ENCODE results near the gene TMEM143.
"Not testable (repeated sequence)": the region's sequence is repeated elsewhere in the genome, so short reads cannot be mapped to it uniquely, and the experiment has no call there.

Gene TMEM143

GRCh38 chr19:48325265-48325910 is 38.4 kb downstream of the TMEM143 start, which contains the start of gene EMP3:
Gene EMP3 (plus strand): TSS chr19:48325552. CDS start chr19:48326845, 1,293 bp downstream.
- Histone ChIP-seq H3K9me3 (ENCODE audit: control insufficient read depth in 2 of 2, low read length in 2 of 2) (no peaks in the 10 kb centered on the region), H3K27ac (ENCODE audit: low read length) (peak within 1 kb of the TSS; percentile 90), H3K4me1 (ENCODE audit: control insufficient read depth, insufficient read depth, low read length) (peaks cover 56% of the 10 kb centered on the region)

GRCh38 chr19:48321622-48322591 is 41.8 kb downstream of the TMEM143 start:
- H3K27ac ChIP-seq (ENCODE audit: low read length) = peak overlapping the region; percentile 96
- H3K4me1 ChIP-seq (ENCODE audit: control insufficient read depth, insufficient read depth, low read length) = peaks cover 40% of the 10 kb centered on the region
- H3K4me3 ChIP-seq (ENCODE audit: low read length in 2 of 2) = peak overlapping the region; percentile 74 to 77
- peak overlapping the region; percentile 90 for H3K9ac ChIP-seq (ENCODE audit: low read length in 2 of 2)
- no peaks in the 10 kb centered on the region for H3K36me3 ChIP-seq (ENCODE audit: control insufficient read depth in 2 of 2, insufficient read depth in 2 of 2, low read length in 2 of 2)
- H3K27me3 ChIP-seq (ENCODE audit: control insufficient read depth in 1 of 2, insufficient read depth in 2 of 2, low read length in 2 of 2) = no peaks in the 10 kb centered on the region
- no peaks in the 10 kb centered on the region for H3K9me3 ChIP-seq (ENCODE audit: control insufficient read depth in 2 of 2, low read length in 2 of 2)

More at GRCh38 chr19:48325265-48325910, 38.4 kb downstream of the TMEM143 start, which contains the start of gene EMP3:
- H3K36me3 ChIP-seq (ENCODE audit: control insufficient read depth in 2 of 2, insufficient read depth in 2 of 2, low read length in 2 of 2) = peaks cover 6 to 10% of the 10 kb centered on the region in 2 donors
- H3K4me3 ChIP-seq (ENCODE audit: low read length in 2 of 2) = peak within 1 kb of the TSS; percentile 85
- no peaks in the 10 kb centered on the region for H3K27me3 ChIP-seq (ENCODE audit: control insufficient read depth in 1 of 2, insufficient read depth in 2 of 2, low read length in 2 of 2)
- peak within 1 kb of the TSS; percentile 92 to 93 for H3K9ac ChIP-seq (ENCODE audit: low read length in 2 of 2)

DNA sequence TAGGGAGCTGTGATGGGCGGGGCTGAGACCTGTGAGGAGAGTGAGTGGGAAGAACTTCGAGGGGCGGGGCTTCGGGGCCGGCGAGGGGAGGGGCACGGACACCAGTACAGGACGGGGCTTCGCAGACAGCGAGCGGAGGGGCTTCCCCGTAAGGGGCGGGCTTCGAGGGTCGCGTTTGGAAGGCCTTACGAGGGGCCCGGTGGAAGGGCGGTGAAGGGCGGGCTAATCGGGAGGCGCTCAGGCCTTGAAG is 42.4 kb downstream of the TMEM143 start:
- Histone ChIP-seq H3K27ac (ENCODE audit: low read length) (peak overlapping the region; percentile 95), H3K4me1 (ENCODE audit: control insufficient read depth, insufficient read depth, low read length) (peaks cover 35% of the 10 kb centered on the region), H3K9me3 (ENCODE audit: control insufficient read depth in 2 of 2, low read length in 2 of 2) (no peaks in the 10 kb centered on the region), H3K27me3 (ENCODE audit: control insufficient read depth in 1 of 2, insufficient read depth in 2 of 2, low read length in 2 of 2) (no peaks in the 10 kb centered on the region), H3K9ac (ENCODE audit: low read length in 2 of 2) (peak overlapping the region; percentile 90), H3K4me3 (ENCODE audit: low read length in 2 of 2) (peak overlapping the region; percentile 74 to 77), H3K36me3 (ENCODE audit: control insufficient read depth in 2 of 2, insufficient read depth in 2 of 2, low read length in 2 of 2) (no peaks in the 10 kb centered on the region)

DNA sequence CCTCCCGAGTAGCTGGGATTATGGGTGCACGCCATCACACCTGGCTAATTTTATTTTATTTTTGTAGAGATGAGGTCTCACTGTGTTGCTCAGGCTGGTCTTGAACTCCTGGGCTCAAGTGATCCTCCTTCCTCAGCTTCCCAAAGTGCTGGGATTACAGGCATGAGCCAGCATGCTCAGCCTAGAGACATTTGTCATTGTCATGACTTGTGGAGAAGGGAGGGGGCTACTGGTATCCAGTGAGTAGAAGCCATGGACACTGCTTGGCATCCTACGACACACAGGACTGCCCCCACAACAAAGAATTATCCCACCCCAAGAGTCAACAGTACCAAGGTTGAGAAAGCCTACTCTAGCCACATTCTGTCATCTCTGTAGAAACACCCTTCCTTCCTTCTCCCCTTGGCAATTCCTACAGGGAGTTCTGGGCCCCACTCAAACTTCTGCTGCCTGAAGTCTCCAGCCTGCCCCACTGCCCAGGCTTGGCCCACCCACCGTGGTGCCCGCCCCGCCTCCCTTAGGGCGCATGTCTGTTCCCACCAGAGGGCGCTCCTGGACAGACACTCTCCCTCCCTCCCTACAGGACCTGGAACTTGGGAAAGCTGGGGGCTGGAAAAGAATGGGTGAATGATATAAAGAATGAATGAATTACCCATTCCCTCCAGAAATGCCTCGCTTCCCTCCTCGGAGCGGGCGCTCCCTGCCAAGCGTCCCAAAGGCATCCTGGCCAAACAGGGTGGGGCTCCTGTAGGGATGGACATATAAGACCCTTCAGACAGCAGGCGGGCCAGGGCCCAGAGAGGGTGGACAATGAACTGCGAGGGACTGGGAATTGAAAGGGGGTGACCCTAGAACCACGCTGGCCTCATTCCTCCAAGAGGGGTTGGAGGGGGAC is 43.8 kb downstream of the TMEM143 start:
- H3K4me3 ChIP-seq (ENCODE audit: low read length in 2 of 2) = no peak overlapping the region
- H3K27ac ChIP-seq (ENCODE audit: low read length) = peak overlapping the region; percentile 24
- no peaks in the 10 kb centered on the region for H3K36me3 ChIP-seq (ENCODE audit: control insufficient read depth in 2 of 2, insufficient read depth in 2 of 2, low read length in 2 of 2)
- no peaks in the 10 kb centered on the region for H3K27me3 ChIP-seq (ENCODE audit: control insufficient read depth in 1 of 2, insufficient read depth in 2 of 2, low read length in 2 of 2)
- peaks cover 26% of the 10 kb centered on the region for H3K4me1 ChIP-seq (ENCODE audit: control insufficient read depth, insufficient read depth, low read length)
- no peaks in the 10 kb centered on the region for H3K9me3 ChIP-seq (ENCODE audit: control insufficient read depth in 2 of 2, low read length in 2 of 2)
- no peak overlapping the region for H3K9ac ChIP-seq (ENCODE audit: low read length in 2 of 2)

GRCh38 chr19:48318286-48318987 is 45.3 kb downstream of the TMEM143 start:
- no peak overlapping the region for H3K4me3 ChIP-seq (ENCODE audit: low read length in 2 of 2)
- H3K27me3 ChIP-seq (ENCODE audit: control insufficient read depth in 1 of 2, insufficient read depth in 2 of 2, low read length in 2 of 2) = no peaks in the 10 kb centered on the region
- H3K4me1 ChIP-seq (ENCODE audit: control insufficient read depth, insufficient read depth, low read length) = peaks cover 24% of the 10 kb centered on the region
- H3K27ac ChIP-seq (ENCODE audit: low read length) = no peak overlapping the region
- H3K9ac ChIP-seq (ENCODE audit: low read length in 2 of 2) = no peak overlapping the region
- no peaks in the 10 kb centered on the region for H3K36me3 ChIP-seq (ENCODE audit: control insufficient read depth in 2 of 2, insufficient read depth in 2 of 2, low read length in 2 of 2)
- H3K9me3 ChIP-seq (ENCODE audit: control insufficient read depth in 2 of 2, low read length in 2 of 2) = no peaks in the 10 kb centered on the region

DNA sequence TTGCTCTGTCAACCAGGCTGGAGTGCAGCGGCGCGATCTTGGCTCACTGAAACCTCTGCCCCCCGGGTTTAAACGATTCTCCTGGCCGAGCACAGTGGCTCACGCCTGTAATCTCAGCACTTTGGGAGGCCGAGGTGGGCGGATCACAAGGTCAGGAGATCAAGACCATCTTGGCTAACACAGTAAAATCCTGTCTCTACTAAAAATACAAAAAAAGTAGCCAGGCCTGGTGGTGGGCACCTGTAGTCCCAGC is 46.1 kb downstream of the TMEM143 start:
- H3K27ac ChIP-seq (ENCODE audit: low read length); H3K9me3 ChIP-seq (ENCODE audit: control insufficient read depth in 2 of 2, low read length in 2 of 2); H3K27me3 ChIP-seq (ENCODE audit: control insufficient read depth in 1 of 2, insufficient read depth in 2 of 2, low read length in 2 of 2); H3K4me3 ChIP-seq (ENCODE audit: low read length in 2 of 2); H3K36me3 ChIP-seq (ENCODE audit: control insufficient read depth in 2 of 2, insufficient read depth in 2 of 2, low read length in 2 of 2); H3K9ac ChIP-seq (ENCODE audit: low read length in 2 of 2): not testable (repeated sequence)
- H3K4me1 ChIP-seq (ENCODE audit: control insufficient read depth, insufficient read depth, low read length) = peaks cover 19% of the 10 kb centered on the region

DNA sequence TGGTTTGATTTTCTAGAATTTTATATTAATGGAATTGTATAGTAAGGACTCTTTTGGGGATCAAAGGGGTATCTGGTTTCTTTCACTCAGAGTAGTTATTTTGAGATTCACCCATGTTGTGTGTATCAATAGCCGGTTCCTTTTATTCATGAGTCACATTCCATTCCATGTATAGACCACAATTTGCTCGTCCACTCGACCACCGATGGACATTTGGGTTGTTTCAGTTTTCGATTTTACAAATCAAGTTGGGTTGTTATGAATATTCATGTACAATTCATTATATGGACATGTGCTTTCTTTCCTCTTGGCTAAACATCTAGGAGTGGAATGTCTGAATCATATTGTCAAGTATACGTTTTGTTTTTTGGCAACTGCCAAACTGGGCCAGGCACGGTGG is 48.0 kb downstream of the TMEM143 start:
- H3K27ac ChIP-seq (ENCODE audit: low read length) = no peak overlapping the region
- H3K36me3 ChIP-seq (ENCODE audit: control insufficient read depth in 2 of 2, insufficient read depth in 2 of 2, low read length in 2 of 2) = no peaks in the 10 kb centered on the region
- H3K9me3 ChIP-seq (ENCODE audit: control insufficient read depth in 2 of 2, low read length in 2 of 2) = no peaks in the 10 kb centered on the region
- peaks cover 7% of the 10 kb centered on the region for H3K4me1 ChIP-seq (ENCODE audit: control insufficient read depth, insufficient read depth, low read length)
- no peak overlapping the region for H3K9ac ChIP-seq (ENCODE audit: low read length in 2 of 2)
- no peak overlapping the region for H3K4me3 ChIP-seq (ENCODE audit: low read length in 2 of 2)
- H3K27me3 ChIP-seq (ENCODE audit: control insufficient read depth in 1 of 2, insufficient read depth in 2 of 2, low read length in 2 of 2) = no peaks in the 10 kb centered on the region

- Histone ChIP-seq H3K9me3 (ENCODE audit: control insufficient read depth in 2 of 2, low read length in 2 of 2) (no peaks in the 10 kb centered on the region), H3K36me3 (ENCODE audit: control insufficient read depth in 2 of 2, insufficient read depth in 2 of 2, low read length in 2 of 2) (no peaks in the 10 kb centered on the region), H3K27ac (ENCODE audit: low read length) (no peak overlapping the region), H3K9ac (ENCODE audit: low read length in 2 of 2) (no peak overlapping the region), H3K4me3 (ENCODE audit: low read length in 2 of 2) (no peak overlapping the region), H3K4me1 (ENCODE audit: control insufficient read depth, insufficient read depth, low read length) (no peaks in the 10 kb centered on the region), H3K27me3 (ENCODE audit: control insufficient read depth in 1 of 2, insufficient read depth in 2 of 2, low read length in 2 of 2) (no peaks in the 10 kb centered on the region)
Measured at GRCh38 chr19:48311384-48311783, 52.4 kb downstream of the TMEM143 start.

DNA sequence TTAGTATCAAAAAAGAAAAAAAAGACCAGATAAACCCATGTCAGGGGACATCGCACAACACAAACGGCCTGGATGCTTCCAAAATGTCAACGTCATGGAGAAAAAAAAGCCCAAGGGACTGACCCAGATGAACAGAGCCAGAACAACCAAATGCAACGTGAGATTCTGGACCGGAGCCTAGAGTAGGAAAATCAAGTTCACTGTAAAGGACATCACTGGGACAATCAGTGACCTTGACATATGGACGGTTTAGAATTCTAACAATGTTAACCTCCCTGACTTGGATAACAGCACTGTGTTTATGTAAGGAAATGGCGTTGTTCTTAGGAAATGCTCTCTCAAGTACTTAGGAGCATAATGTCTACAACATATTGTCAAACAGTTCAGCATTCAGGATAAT is 53.5 kb downstream of the TMEM143 start:
- Histone ChIP-seq H3K9ac (ENCODE audit: low read length in 2 of 2) (no peak overlapping the region), H3K27ac (ENCODE audit: low read length) (no peak overlapping the region), H3K4me3 (ENCODE audit: low read length in 2 of 2) (no peak overlapping the region), H3K4me1 (ENCODE audit: control insufficient read depth, insufficient read depth, low read length) (no peaks in the 10 kb centered on the region), H3K27me3 (ENCODE audit: control insufficient read depth in 1 of 2, insufficient read depth in 2 of 2, low read length in 2 of 2) (no peaks in the 10 kb centered on the region), H3K9me3 (ENCODE audit: control insufficient read depth in 2 of 2, low read length in 2 of 2) (no peaks in the 10 kb centered on the region), H3K36me3 (ENCODE audit: control insufficient read depth in 2 of 2, insufficient read depth in 2 of 2, low read length in 2 of 2) (no peaks in the 10 kb centered on the region)

DNA sequence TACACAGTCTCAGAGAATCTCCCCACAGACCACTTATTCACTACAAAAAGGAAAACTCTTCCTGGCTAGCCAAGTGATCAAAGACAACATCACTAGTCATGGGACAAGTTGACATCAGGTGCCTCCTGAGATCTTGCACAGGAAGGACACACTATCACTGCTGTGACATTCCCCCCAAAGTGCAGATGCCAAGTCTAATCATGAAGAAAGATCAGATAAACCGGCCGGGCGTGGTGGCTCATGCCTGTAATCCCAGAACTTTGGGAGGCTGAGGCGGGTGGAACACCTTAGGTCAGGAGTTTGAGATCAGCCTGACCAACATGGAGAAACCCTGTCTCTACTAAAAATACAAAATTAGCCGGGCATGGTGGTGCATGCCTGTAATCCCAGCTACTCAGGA is 54.0 kb downstream of the TMEM143 start:
- not testable (repeated sequence) for H3K4me3 ChIP-seq (ENCODE audit: low read length in 2 of 2); H3K27ac ChIP-seq (ENCODE audit: low read length); H3K4me1 ChIP-seq (ENCODE audit: control insufficient read depth, insufficient read depth, low read length); H3K9ac ChIP-seq (ENCODE audit: low read length in 2 of 2); H3K27me3 ChIP-seq (ENCODE audit: control insufficient read depth in 1 of 2, insufficient read depth in 2 of 2, low read length in 2 of 2); H3K36me3 ChIP-seq (ENCODE audit: control insufficient read depth in 2 of 2, insufficient read depth in 2 of 2, low read length in 2 of 2); H3K9me3 ChIP-seq (ENCODE audit: control insufficient read depth in 2 of 2, low read length in 2 of 2)
